DND-41 (cell line): ENCODE data around the gene DLEU7.
A peak's percentile ranks its signal among the peaks of the same experiment; 100 is the strongest.

Experiments
- ATAC-seq: fragments of 200-7000 bp; cut with Tn5 transposase; 3 replicates; pipeline ENCODE4 v1.9.1; 2021; ENCODE audit warnings: low read depth; ENCODE audit not compliant: insufficient read depth
- DNase-seq: peaks from one replicate; pipeline ENCODE4 v3.0.0-alpha.2; 2020
- H2AFZ ChIP-seq: 2 replicates; pipeline ENCODE4 v1.6.0; 2012; ENCODE audit warnings: low read depth, low read length
- H3K27ac ChIP-seq: 2 replicates; pipeline ENCODE4 v1.5.1; 2012; ENCODE audit warnings: low read length, inconsistent platforms
- H3K27me3 ChIP-seq: fragments of 200-600 bp; sonication (generic); 2 replicates; pipeline ENCODE4 v1.6.0; 2012; ENCODE audit warnings: low read length, mild to moderate bottlenecking, inconsistent platforms; ENCODE audit not compliant: insufficient read depth, poor library complexity
- H3K36me3 ChIP-seq: 2 replicates; pipeline ENCODE4 v1.5.1; 2012; ENCODE audit warnings: low read length, inconsistent platforms; ENCODE audit not compliant: insufficient read depth
- H3K4me1 ChIP-seq: 2 replicates; pipeline ENCODE4 v1.5.1; 2012; ENCODE audit warnings: mild to moderate bottlenecking, low read length; ENCODE audit not compliant: insufficient read depth
- H3K4me2 ChIP-seq: 2 replicates; pipeline ENCODE4 v1.6.0; 2012; ENCODE audit warnings: mild to moderate bottlenecking, moderate library complexity, low read length, inconsistent platforms; ENCODE audit not compliant: insufficient read depth
- H3K4me3 ChIP-seq, 2 experiments: fragments of 200-600 bp in 1 of 2; shearing (Covaris generic) in 1 of 2; 2 replicates each; pipeline ENCODE4 v1.5.1; 2012 to 2016; ENCODE audit warnings: inconsistent platforms in 2 of 2, low read length in 2 of 2, mild to moderate bottlenecking in 2 of 2, low read depth in 1 of 2, moderate library complexity in 1 of 2
- H3K79me2 ChIP-seq: 2 replicates; pipeline ENCODE4 v1.6.0; 2012; ENCODE audit warnings: low read length, inconsistent platforms; ENCODE audit not compliant: insufficient read depth
- H3K9ac ChIP-seq: 2 replicates; pipeline ENCODE4 v1.6.0; 2012; ENCODE audit warnings: low read depth, mild to moderate bottlenecking, inconsistent platforms, low read length, moderate library complexity
- H3K9me3 ChIP-seq: 2 replicates; pipeline ENCODE4 v1.5.1; 2012; ENCODE audit warnings: low read length, moderate library complexity, mild to moderate bottlenecking, inconsistent platforms; ENCODE audit not compliant: insufficient read depth, severe bottlenecking
- H4K20me1 ChIP-seq: 2 replicates; pipeline ENCODE4 v1.6.0; 2012; ENCODE audit warnings: low read length; ENCODE audit not compliant: insufficient read depth
- CTCF ChIP-seq: IDR thresholded peaks from 2 replicates; pipeline ENCODE4 v1.5.1; 2012; ENCODE audit warnings: borderline replicate concordance, low read length, moderate library complexity, mild to moderate bottlenecking; ENCODE audit not compliant: poor library complexity, severe bottlenecking; ENCODE audit errors: extremely low read depth
- EZH2 ChIP-seq: IDR thresholded peaks from 3 replicates; pipeline ENCODE4 v1.6.1; 2012; ENCODE audit warnings: borderline replicate concordance, low read depth, mild to moderate bottlenecking, moderate library complexity, low read length, inconsistent platforms; ENCODE audit not compliant: severe bottlenecking

DLEU7 gene

GRCh38 chr13:50844084-50844875, 788 bp upstream of the DLEU7 start:
- H3K27ac ChIP-seq: peak overlapping the region; percentile 89
- H4K20me1 ChIP-seq: no peaks in the 10 kb centered on the region
- H2AFZ ChIP-seq: peak overlapping the region; percentile 64
- peak overlapping the region in 1 of 2 experiments; percentile 62; a peak in 2 of 4 replicates for H3K4me3 ChIP-seq
- peaks cover 65% of the 10 kb centered on the region for H3K4me1 ChIP-seq
- DNase-seq (peak; percentile 50), ATAC-seq (peak; percentile 46)
- H3K4me2 ChIP-seq: peak overlapping the region; percentile 60
- TF ChIP-seq CTCF (no peak), EZH2 (no peak)
- no peaks in the 10 kb centered on the region for H3K27me3 ChIP-seq
- H3K9me3 ChIP-seq: no peaks in the 10 kb centered on the region
- H3K9ac ChIP-seq: peak overlapping the region; percentile 73
- peaks cover 5% of the 10 kb centered on the region; the same call in 1 of the 2 replicates for H3K36me3 ChIP-seq
- H3K79me2 ChIP-seq: peaks cover 52% of the 10 kb centered on the region

- TF ChIP-seq CTCF (no peak), EZH2 (no peak)
- H3K27ac ChIP-seq: peak overlapping the region; percentile 89
- peak overlapping the region; percentile 60 for H3K4me2 ChIP-seq
- no peaks in the 10 kb centered on the region for H3K27me3 ChIP-seq
- peaks cover 69% of the 10 kb centered on the region for H3K4me1 ChIP-seq
- peak; percentile 57 for DNase-seq
- H2AFZ ChIP-seq: peak overlapping the region; percentile 64; the same call in 1 of the 2 replicates
- no peaks in the 10 kb centered on the region for H3K9me3 ChIP-seq
- peaks cover 66% of the 10 kb centered on the region for H3K79me2 ChIP-seq
- peak overlapping the region; percentile 16 to 62; a peak in 3 of 4 replicates for H3K4me3 ChIP-seq
- H3K36me3 ChIP-seq: peaks cover 18% of the 10 kb centered on the region
- H3K9ac ChIP-seq: peak overlapping the region; percentile 73
- peak; percentile 37 for ATAC-seq
- no peaks in the 10 kb centered on the region for H4K20me1 ChIP-seq
Measured at GRCh38 chr13:50842990-50843256, 569 bp downstream of the DLEU7 start.

GRCh38 chr13:50842251-50842989, 1.1 kb downstream of the DLEU7 start:
- Histone ChIP-seq H2AFZ (peak overlapping the region; percentile 64; the same call in 1 of the 2 replicates), H4K20me1 (no peaks in the 10 kb centered on the region), H3K4me3 (peak overlapping the region; percentile 16 to 62; a peak in 3 of 4 replicates), H3K4me1 (peaks cover 70% of the 10 kb centered on the region), H3K9me3 (no peaks in the 10 kb centered on the region), H3K4me2 (peak overlapping the region; percentile 60), H3K27ac (peak overlapping the region; percentile 89), H3K27me3 (no peaks in the 10 kb centered on the region), H3K79me2 (peaks cover 71% of the 10 kb centered on the region), H3K36me3 (peaks cover 22% of the 10 kb centered on the region), H3K9ac (peak overlapping the region; percentile 73)
- peak; percentile 50 for ATAC-seq
- DNase-seq: no peak
- TF ChIP-seq EZH2: no peak
- no peak for TF ChIP-seq CTCF
